Neutrophil (primary cell): ENCODE data around the gene PDE9A.

Source experiments
- H3K27ac ChIP-seq: fragments of 200-600 bp; sonication (generic); 2 replicates; pipeline ENCODE4 v1.5.1; 2016; ENCODE audit warnings: mild to moderate bottlenecking, moderate library complexity
- H3K27me3 ChIP-seq: fragments of 200-600 bp; sonication (generic); 2 replicates; pipeline ENCODE4 v1.6.0; 2016; ENCODE audit warnings: mild to moderate bottlenecking
- H3K36me3 ChIP-seq: fragments of 200-600 bp; sonication (generic); 2 replicates; pipeline ENCODE4 v1.5.1; 2017
- H3K4me1 ChIP-seq, 2 experiments: fragments of 200-600 bp in 1 of 2; sonication (generic) in 1 of 2; 1 replicate in 1 of 2; 2 replicates in 1 of 2; pipeline versions ENCODE4 v1.5.1 to v1.6.1; 2013 to 2016; ENCODE audit warnings: low read depth in 1 of 2, low read length in 1 of 2, mild to moderate bottlenecking in 1 of 2, moderate library complexity in 1 of 2; ENCODE audit not compliant: control insufficient read depth in 1 of 2, insufficient read depth in 1 of 2
- H3K4me3 ChIP-seq, 2 experiments: fragments of 200-600 bp in 1 of 2; sonication (generic) in 1 of 2; 1 replicate in 1 of 2; 2 replicates in 1 of 2; pipeline ENCODE4 v1.5.1; 2013 to 2016; ENCODE audit warnings: low read depth in 1 of 2, low read length in 1 of 2, mild to moderate bottlenecking in 1 of 2, moderate library complexity in 1 of 2
- H3K9me3 ChIP-seq: fragments of 200-600 bp; sonication (generic); 2 replicates; pipeline ENCODE4 v1.5.1; 2016
- TF ChIP-seq, protein P1 (sequence below): fragments of 200-600 bp; sonication (generic); IDR thresholded peaks from 2 replicates; pipeline ENCODE4 v1.5.1; 2016; ENCODE audit warnings: antibody characterized with exemption

Gene PDE9A

DNA sequence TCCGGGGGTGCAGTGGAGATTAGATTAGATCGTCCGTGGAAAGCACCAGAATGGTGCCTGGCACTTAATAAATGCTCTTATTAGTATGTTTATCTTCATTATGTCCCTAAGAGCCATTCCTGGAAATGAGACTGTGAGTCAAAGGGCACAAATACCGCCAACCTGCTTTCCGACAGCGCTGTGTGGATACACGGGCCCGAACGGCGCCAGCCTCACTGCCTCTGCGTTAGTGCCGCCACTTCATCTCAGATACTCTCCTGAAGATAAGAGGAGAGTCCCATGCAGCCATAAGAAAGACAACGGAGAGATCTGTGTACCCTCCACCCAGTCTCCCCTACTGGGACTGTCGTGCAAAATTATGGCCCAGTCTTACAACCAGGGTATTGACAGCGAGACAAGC is 22.0 kb downstream of the PDE9A start:
- H3K27me3 ChIP-seq, result peaks cover 94% of the 10 kb centered on the region
- H3K9me3 ChIP-seq, result no peaks in the 10 kb centered on the region
- H3K27ac ChIP-seq, result no peak overlapping the region
- H3K4me1 ChIP-seq, result peaks cover 0 to 2% of the 10 kb centered on the region in 2 experiments
- no peak overlapping the region for H3K4me3 ChIP-seq
- H3K36me3 ChIP-seq, result no peaks in the 10 kb centered on the region
- TF ChIP-seq, protein P1, sequence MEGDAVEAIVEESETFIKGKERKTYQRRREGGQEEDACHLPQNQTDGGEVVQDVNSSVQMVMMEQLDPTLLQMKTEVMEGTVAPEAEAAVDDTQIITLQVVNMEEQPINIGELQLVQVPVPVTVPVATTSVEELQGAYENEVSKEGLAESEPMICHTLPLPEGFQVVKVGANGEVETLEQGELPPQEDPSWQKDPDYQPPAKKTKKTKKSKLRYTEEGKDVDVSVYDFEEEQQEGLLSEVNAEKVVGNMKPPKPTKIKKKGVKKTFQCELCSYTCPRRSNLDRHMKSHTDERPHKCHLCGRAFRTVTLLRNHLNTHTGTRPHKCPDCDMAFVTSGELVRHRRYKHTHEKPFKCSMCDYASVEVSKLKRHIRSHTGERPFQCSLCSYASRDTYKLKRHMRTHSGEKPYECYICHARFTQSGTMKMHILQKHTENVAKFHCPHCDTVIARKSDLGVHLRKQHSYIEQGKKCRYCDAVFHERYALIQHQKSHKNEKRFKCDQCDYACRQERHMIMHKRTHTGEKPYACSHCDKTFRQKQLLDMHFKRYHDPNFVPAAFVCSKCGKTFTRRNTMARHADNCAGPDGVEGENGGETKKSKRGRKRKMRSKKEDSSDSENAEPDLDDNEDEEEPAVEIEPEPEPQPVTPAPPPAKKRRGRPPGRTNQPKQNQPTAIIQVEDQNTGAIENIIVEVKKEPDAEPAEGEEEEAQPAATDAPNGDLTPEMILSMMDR, result no peak

DNA sequence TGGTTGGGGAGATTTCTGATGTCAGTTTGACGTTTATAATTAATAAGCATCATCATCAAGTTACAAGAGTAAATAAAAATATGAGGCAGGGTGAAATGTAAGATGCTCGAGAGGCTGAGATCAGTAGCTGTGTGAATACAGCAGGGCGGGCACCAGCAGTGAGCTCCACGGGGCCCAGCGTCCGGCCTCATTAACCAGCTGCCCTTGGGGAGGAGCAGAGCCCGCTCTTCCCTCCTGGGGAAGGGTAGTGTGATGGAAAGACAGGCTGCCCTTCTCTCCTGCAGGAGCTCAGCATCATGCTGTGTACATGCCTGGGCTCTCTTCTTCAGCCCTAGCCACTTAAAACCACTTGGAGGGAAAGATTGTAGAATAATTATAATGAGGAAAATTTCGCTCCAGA is 23.4 kb downstream of the PDE9A start:
- Histone ChIP-seq H3K27ac (no peak overlapping the region), H3K36me3 (no peaks in the 10 kb centered on the region), H3K4me3 (no peak overlapping the region), H3K4me1 (peaks cover 0 to 9% of the 10 kb centered on the region in 2 experiments), H3K9me3 (no peaks in the 10 kb centered on the region), H3K27me3 (peaks cover 80% of the 10 kb centered on the region)
- TF ChIP-seq, protein P1, result no peak

DNA sequence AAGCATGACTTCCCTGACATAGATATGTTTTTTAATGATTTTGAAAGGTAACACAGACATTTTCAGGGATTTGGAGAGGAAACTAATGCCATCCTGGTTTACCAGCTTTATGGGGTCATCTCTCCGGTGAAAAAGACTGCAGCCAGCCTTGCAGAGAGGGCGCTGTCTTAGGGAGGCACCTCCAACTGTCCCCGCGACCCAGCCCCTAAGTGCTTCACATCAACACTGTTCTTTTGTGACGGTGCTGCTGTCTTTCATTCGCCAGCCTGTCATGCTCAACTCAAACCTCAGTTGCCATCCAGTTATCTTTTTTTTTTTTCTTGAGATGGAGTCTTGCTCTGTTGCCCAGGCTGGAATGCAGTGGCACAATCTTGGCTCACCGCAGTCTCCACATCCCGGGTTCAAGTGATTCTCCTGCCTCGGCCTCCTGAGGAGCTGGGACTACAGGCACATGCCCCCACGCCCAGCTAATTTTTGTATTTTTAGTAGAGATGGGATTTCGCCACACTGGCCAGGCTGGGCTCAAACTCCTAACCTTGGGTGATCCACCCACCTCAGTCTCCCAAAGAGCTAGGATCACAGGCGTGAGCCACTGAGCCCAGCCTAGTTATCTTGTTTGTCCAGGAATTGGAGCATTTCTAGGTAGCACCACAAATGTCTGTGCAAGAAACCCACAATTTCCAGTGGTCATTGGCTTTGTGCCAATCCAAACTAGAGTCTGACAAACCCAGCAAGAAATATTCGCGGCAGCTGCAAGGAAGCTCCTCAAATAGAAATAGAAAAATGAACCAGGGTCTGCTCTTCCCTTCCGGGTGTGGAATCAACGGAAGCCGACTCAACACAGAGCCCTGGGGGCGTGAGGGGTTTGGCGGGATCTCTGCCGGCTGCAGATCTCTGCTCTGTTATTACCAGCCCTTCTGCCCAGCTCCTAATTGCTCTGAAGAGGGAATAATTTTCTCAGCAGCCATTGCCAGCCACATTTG is 24.2 kb downstream of the PDE9A start:
- Histone ChIP-seq H3K27me3 (peaks cover 72% of the 10 kb centered on the region), H3K4me3 (no peak overlapping the region), H3K4me1 (peaks cover 0 to 9% of the 10 kb centered on the region in 2 experiments), H3K9me3 (no peaks in the 10 kb centered on the region), H3K36me3 (no peaks in the 10 kb centered on the region), H3K27ac (no peak overlapping the region)
- TF ChIP-seq, protein P1, result no peak

DNA sequence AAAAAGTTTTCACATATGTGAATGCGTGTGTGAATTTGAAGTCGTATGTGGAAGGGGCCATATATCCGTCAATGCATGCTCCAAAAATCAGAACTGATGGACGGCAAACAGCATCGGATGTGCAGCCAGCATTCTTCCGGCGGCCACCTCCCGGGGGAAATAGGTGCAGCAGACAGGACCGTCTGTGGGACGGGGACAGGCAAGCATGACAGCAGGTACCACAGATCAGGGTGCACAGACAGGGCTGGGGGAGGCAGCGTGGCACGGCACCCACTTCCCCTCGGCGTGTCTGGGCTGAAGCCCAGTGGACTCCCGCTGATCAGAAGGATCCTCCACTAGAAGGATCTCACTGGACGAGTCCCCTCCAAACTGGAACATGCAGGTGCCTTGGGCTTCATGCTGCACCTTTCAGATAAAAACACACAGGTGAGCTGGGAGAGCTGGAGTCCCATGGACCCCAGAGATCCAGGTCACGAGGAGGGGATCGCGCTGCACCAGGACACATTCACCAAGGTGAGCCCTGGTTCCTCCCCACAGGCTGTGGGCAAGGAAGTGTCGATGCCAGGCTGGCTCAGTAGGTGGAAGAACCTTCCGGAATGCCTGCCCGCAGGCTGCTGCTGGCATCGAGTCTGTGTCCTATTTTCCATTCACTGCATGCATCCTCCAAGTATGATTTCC is 25.3 kb downstream of the PDE9A start:
- no peak overlapping the region for H3K27ac ChIP-seq
- TF ChIP-seq, protein P1, result no peak
- H3K9me3 ChIP-seq, result no peaks in the 10 kb centered on the region
- no peaks in the 10 kb centered on the region for H3K36me3 ChIP-seq
- peaks cover 75% of the 10 kb centered on the region for H3K27me3 ChIP-seq
- H3K4me3 ChIP-seq, result no peak overlapping the region
- H3K4me1 ChIP-seq, result peaks cover 0 to 9% of the 10 kb centered on the region in 2 experiments

DNA sequence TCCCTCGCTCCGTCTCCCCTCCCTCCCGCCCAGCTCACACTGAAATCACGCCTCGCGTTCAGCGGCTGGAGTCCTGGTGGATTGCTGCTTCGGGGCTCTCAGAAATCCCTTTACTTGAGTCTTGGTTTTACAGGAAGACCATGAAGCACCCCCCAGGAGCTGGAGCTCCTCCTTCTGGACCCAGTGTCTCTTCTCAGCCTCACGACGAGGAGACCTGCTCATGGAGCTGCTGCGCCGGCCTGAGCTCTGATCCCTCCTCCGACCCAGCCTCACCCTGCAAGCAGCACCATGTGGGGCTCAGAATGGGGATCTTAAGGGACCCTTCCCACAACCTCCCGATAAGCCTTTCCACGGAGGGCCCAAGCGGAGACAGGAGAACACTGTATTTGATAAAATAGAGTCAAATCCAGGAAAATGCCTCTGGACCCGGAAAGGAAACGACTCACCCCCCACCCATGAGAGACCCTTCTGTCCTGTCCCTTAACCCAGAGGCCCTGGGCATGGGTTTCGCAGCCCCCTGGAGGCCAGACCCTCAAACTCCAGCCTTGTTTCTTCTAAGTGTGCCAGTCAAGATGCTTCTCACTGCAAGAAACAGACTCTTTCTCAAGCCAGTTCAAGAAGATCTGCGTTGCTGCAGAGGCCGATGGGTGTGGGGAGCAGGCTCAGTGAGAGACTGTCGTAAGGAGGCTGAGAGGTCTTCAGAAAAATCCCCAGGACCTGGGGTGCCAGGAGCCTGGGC is 26.1 kb downstream of the PDE9A start:
- Histone ChIP-seq H3K27me3 (peaks cover 75% of the 10 kb centered on the region), H3K4me3 (no peak overlapping the region), H3K36me3 (no peaks in the 10 kb centered on the region), H3K4me1 (peaks cover 0 to 9% of the 10 kb centered on the region in 2 experiments), H3K27ac (no peak overlapping the region), H3K9me3 (no peaks in the 10 kb centered on the region)
- TF ChIP-seq, protein P1, result no peak
